GM18508 (cell line): ENCODE results near the gene CDH9.
"Not testable (repeated sequence)": the region's sequence is repeated elsewhere in the genome, so short reads cannot be mapped to it uniquely, and the experiment has no call there.

ENCODE experiments used
- ATAC-seq: cut with Tn5 transposase; IDR thresholded peaks from one replicate; pipeline ENCODE4 v1.9.1; 2021; ENCODE audit warnings: moderate number of reproducible peaks; ENCODE audit not compliant: insufficient read depth, unreplicated experiment

CDH9 gene

DNA sequence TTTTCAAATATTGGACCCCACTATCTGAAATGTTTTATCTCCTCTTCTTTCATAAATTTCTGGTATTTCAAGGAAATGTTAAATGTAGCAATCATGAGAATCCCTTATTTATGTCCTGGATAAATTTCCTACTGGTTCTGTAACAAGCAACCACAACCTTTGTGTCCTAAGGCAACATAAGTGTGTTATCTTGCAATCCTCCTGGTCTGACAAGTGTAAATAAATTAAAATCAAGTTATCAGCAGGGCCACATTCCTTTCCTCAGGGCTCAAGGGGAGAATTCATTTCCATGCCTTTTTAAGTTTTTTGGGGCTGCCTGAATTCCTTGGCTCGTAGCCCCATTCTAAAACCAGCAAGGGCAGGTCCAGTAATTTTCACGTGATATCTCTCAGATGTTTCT, 83.2 kb downstream of the CDH9 start:
- no peak for ATAC-seq

DNA sequence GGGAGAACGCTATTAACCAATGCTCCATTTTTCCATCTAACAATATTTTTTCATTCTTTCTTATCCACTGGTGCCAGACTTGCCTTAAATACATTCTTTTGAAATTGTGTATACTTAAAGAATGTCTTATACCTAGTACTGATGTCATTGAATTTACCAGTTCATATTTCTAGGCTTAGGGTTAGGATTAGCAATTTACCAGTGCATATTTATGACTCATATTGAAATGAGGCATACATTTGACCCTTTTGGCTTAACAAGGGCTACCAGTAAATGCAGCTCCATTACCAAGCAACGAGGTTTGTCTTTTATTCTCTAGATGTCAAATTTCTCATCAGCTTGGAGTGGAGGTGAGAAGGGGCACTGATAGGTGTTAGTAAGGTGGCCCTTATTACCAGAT, 89.5 kb downstream of the CDH9 start:
- no peak for ATAC-seq

DNA sequence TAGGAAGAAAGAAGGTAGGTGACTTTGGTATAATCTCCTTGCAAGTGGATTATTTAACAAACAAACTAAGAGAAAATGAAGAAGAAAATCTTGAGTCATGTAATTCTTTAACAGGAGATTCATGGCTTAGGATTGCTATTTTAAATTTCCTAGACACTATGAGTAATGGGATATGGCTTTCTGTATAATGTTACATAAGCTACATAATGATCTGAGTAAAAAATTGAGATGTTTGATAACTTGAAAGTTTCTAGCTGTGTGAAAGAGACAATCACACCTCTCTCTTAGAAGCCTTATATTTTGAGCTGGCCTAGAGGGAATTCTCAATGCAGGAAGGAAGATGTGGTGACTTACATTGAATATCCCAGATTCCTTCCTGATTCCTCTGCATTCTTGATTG, 92.5 kb downstream of the CDH9 start:
- no peak for ATAC-seq

DNA sequence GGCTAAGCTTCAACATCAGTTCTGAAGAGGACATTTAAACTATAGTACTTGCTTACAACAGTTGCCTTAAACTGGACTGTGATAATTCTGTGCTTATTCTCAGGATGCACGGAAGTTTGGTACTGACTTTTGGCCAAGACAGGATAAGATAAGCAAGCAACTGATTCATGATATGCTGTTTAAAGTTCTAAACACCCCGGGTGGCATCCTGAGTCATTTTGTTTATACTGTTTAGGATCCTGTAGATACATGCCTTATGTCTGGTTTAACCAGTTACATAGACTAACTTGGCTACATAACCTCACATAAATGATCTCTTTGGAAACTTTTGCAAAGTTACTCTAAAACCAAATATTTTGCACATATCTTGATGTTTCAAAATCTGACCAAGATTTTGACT, 95.9 kb downstream of the CDH9 start:
- ATAC-seq, result no peak

DNA sequence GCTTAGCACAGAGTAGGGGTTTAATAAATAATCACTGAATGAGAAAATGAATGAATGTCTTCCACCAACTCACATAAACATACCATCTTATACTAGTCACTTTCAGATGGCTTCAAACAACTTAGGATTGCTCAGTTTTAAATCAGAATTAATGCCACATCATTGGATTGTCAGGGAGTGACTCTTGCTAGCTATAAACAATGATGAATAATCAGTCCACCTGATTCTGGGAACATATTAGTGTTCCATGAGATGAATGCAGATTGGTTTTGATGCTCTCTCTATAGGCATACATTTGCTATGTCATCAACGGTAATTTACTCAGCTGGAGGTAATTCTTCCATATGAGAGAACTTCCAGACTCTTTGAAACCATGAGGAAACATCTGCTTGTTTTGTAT, 97.4 kb downstream of the CDH9 start:
- ATAC-seq, result no peak

DNA sequence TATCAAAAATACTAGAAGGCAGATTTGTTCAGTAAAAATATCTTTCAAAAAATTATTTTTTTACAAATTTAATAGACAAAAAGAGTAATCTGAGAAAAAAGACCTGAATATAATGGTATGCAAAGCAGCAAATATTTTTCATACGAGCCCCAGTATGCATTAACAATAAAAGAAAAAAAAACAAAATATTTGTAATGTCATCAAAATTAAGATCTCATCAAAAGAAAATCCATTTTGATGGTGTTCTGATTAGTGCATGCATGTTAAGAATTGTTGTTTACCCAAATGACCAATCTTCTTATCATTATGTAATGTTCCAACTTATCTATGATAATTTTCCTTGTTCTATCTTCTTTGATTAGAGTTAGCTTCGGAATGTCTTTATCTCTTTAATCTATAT, 106.1 kb downstream of the CDH9 start:
- ATAC-seq, result no peak

DNA sequence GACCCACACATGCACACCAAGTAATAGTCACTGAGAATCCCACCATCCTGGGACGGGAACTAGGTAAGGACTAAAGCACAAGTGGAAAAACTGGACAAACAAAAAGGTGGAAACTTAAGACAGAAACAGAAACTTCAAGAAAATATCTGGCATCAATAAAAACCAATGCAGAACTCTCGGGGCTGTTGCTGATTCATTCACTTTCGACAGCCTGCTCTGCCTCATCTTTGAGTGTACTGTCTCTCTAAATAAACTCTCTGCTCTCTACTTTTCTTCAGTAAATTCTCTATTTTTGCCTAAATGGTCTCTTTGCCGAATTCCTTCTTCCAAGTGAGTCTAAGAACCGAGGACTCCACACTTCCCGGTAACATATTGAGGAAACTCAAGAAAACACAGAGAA, 116.9 kb downstream of the CDH9 start:
- ATAC-seq, result no peak

DNA sequence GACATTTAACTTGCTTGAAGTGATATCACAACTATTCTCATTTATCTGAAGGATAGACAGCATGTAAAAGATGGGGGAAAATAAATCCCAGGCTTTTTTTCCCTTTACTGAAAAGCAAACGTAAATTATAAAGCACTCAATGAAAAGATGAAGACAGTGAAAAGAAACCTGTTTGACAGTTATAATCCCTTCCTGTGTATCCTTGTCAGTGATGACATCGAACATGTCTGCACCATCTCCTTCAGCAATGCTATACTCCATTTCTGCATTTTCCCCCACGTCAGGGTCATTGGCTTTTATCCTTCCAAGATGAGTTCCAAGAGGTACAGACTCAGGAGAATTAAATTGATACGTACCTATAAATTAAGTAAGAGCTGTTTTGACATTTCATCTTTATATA, 134.9 kb downstream of the CDH9 start:
- no peak for ATAC-seq

DNA sequence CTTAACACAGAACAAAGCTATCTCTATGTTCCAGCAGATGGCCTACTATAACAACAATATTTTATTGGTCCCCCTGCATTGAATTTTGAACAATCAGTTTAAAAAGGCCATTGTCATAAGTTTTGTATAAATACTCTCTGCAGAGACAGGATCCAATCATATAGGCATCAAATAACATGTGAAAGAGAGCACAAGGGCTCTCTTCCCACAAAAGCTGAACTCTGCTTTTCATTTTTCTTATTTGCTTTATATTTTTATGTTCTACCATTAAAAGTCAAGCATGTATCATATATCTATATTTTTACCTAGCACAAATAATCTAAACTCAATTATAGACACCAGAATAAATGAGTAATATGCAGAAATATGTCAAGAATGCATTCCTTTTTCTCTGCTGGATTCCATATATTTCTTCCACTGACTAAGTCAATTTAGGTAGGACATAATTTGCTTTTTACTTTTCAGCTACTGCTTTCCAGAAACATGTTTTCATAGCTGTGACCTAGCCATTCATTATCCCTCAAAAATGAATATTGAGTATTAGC, 143.6 kb downstream of the CDH9 start:
- ATAC-seq, result no peak

DNA sequence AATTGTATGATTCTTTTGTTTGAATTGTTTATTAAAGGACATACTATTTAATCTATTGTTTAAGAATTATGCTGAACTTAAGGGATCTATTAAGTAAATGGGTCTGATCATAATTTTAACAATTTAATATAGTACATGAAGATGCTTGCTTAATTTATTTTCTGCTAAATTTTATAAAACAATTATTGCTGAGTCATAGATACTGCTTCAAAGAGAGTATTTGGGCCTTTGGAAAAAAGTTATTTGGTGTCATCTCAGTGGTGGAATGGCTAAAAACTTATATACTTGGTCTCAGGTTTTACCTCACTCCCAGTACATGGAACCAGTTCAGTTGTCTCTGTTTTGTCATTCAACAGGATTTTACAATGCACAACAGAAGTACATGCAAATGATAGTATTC, 145.3 kb downstream of the CDH9 start:
- ATAC-seq, result no peak

DNA sequence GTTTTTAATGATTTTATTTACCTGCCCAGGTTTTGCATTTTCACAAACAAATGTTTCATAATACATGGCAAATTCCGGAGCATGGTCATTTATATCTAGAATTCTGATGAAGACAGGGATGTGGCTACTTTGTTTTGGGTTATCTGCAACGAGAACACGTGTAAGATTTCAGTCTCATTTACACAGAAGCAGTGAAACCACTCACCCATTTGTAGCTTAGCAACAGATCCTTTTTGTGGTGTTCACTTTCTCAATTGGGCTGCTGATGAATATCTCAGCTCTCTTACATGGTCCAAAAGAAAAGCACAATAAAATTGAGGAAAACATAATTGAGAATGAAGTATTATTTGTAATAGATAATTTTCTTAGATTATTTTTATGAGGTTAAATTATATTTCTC, 148.6 kb downstream of the CDH9 start:
- no peak for ATAC-seq

DNA sequence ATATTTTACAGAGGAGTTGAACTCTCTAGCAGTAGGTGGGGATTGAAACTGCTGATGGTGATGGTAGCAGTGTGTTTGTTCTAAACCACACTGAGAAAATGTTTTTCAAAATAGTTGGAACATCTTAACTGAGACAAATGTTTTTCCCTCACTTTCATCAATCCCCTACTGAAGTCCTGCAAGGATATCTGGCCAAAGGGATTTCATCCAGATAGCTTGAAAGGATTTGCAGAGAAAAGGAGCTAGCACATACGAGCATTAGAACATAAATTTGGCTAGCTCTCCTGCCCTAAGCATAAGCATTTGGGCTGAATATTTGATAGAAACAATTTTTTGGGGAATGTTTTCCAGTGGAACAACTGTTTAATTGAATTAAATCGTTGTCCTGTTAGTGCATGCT, 153.9 kb downstream of the CDH9 start:
- no peak for ATAC-seq

DNA sequence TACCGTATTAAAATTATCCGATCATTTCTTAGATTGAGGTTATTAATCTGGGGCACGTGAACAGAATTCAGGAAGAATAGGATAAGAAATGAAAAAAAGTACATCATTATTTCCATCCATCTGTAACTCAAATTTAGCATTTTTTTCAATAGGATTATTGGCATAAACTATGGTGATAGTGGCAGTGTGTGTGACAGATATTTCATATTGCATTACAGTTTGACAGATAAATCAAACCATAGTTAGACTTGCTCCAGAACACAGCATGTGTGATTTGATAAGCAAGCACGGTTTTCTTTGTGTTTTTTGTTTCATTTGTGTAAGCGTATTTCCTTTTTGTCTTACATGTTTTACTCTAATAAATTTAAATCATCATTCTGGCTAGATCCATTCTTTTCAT, 155.0 kb downstream of the CDH9 start:
- no peak for ATAC-seq

DNA sequence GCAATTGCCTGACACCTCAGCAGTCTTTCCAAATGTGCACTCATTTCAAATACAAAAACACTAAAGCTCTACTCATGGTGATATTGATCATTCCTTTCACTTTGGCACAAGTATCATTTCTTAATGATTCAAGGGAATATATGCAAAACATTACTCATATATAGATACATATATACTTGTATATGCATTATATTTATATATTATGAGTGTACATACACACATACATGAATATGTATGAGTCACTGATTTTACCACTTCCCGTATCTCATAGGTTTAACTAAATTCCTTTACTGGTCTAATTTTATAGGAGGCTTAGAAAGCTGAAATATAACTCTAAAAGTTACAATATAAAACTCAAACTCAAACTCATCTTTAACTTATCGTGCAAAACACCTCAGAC, 156.5 kb downstream of the CDH9 start:
- ATAC-seq, result no peak

DNA sequence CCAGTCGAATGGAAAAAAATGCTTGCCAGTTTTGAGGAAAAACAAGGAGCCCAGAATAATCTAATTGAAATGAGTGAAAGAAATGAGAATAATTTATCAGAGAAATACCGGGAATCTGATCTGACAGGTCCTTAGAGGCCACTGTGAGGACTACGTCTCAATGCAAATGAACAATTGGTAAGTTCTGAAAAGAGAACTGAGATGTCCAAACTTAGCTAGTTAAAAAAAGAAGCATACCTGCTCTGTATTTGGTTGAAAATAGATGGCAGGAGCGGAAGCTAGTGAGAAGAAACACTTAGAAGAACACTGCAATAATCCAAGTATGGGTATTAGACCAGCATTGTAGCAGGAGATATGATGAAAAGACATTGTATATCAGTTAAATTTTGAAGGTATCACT, 161.2 kb downstream of the CDH9 start:
- no peak for ATAC-seq

DNA sequence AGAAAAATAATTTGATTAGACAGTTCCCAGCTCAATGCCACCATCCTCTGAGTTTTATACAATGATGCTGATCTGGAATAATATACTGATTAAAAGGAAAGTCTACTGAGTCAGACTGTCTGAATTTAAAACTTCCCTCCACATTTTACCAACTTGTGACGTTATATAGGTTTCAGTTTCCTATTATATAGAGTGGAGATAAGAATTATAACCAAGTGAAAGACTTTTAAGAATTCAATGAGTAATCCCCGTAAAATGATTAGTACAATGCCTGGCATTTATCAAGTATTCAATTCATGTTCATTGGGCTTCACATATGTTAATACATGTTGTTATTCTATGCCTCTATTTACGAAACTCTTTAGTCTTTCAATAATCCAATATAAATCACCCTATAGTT, 166.0 kb downstream of the CDH9 start:
- no peak for ATAC-seq

DNA sequence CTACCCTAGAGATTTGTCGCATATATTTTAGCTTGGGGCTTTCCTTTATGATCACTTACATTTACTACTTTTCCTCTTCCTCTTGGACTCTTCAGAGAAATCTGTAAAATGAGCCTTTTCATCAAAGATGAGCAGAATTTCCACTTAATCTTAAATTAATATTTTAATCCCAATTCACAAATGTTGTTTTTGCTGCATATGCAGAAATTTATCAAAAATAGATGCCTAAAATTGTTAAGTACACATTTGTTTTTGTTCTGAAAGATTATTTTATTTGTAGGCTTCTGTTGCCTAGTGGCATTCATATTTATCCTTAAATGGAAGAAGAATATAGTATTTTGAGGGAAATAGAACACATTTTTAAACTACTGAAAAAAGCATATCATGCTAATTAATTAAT, 168.6 kb downstream of the CDH9 start:
- no peak for ATAC-seq

DNA sequence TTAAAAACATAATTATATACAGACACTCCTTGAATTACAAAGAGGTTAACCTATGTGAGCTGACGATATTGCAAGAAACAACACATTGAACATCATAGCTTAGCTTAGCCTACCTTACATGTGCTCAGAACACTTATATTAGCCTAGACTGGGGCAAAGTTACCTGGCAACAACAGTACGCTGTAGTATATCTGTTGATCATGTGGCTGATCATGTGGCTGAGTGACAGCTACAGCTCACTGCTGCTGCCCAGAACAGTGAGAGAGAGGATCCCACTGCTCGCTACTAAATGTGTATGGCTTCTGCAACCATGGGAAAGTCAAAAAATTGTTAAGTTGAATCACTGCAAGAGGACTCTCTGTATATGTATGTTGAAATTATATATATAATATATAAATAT, 169.9 kb downstream of the CDH9 start:
- ATAC-seq, result no peak

DNA sequence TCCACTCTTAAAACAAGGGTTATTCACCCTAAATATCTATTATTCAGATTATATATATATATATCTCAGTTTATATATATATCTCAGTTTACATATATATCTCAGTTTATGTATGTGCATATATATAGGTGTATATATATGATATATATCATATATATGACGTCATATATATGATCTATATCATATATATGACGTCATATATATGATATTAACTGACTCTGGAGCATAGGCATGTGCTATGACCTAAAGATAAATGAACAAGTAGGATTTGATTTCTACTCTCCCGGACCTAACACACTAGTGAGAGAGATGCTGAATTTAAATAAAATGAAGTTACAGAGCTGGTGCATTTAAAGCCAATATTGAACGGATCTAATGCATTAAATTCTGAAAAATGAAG, 174.3 kb downstream of the CDH9 start:
- ATAC-seq, result no peak

DNA sequence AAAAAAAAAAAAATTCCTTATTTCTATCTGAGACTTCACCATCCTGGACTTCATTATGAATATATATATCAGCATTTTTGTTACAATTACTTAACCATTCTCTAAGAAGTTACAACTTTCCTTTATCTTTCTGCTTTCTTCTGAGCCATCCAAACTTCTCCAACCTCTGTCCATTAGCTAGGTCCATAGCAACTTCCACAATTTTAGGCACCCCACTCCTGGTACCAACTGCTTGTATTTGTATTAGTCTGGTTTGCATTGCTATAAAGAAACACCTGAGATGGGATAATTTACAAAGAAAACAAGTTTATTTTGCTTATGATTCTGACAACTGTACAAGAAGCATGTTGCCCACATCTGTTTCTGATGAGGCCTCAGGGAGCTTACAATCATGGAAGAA, 182.1 kb downstream of the CDH9 start:
- ATAC-seq, result no peak

DNA sequence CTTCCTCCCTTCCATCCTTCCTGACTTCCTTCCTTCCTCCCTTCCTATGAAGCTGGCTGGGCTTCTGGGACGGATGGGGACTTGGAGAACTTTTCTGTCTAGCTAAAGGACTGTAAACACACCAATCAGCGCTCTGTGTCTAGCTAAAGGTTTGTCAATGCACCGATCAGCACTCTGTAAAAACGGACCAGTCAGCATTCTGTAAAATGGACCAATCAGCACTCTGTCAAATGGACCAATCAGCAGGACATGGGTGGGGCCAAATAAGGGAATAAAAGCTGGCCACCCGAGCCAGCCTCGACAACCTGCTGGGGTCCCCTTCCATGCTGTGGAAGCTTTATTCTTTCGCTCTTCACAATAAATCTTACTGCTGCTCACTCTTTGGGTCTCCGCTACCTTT, 185.9 kb downstream of the CDH9 start:
- ATAC-seq, result not testable (repeated sequence)

DNA sequence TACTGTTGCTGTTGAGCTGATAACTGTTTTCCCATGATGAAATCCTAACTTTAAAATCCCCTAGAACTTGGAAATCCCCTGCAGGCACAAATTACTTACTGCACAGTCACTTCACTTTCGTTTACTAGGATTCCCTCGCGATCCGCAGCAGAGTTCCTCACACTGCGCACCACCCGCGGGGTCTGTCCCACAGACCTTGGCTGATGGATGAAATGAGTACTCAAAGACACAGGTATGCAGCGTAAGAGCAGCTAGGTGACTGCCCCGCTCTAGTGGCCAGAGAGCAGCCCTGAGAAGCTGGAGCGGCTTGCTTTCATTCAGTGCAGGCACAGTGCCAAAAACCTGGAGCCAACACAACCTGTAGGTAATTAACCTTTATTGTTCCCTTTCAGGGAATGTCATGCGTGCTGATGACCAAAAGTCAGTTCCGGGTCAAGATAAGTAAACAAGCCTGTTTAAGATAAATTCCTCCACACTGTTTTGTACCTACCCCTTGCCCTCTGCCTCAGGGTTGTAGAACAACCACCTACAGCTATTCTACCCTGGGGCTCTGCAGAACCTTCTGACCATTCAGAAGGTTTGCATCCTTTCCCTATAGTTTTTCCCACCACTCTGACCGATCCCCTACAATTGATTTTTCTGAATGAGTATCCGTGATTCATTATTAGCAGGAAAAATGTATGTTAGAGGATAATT, 191.2 kb downstream of the CDH9 start:
- no peak for ATAC-seq

DNA sequence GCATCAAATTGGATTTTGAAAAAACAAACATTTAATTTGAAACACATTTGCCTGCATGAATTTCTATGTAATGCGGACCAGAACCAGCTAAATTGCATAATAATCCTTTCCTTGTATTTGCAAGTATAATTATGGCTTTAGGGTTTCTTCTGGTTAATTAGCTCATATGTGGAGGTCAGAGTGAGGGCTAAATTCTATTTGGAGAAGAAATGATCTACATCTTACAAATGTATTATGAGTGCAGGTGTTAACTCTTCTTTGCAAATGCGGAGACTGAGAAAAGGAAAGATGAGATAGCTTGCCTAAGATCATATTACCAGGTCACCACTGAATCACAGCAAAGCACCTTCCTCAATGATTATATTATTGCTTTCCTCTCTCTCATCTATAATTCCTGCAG, 194.7 kb downstream of the CDH9 start:
- no peak for ATAC-seq
